Activated naive CD4-positive, alpha-beta T cell treated with anti-CD3 and anti-CD28 coated beads for 36 hours (primary cell): ENCODE measurements around the gene LMF1. TPM values are rescaled to one million over a fixed set of nuclear protein-coding genes. Genes with fewer than 3 reads are reported as not detected.

Experiments used
- CTCF ChIA-PET: fragments of 350-600 bp; sonication (Branson Sonifier 250); formaldehyde crosslinking; loops from one replicate; lab custom pipeline; 2021; ENCODE audit warnings: antibody characterized with exemption; lab: Charles Lee
- DNase-seq: peaks from one replicate; pipeline ENCODE4 v3.0.0-alpha.2; 2020
- H3K27ac Mint-ChIP-seq: one replicate; pipeline ENCODE4 v1.8.0; 2021; ENCODE audit warnings: mild to moderate bottlenecking, mixed read lengths
- H3K27me3 Mint-ChIP-seq: one replicate; pipeline ENCODE4 v1.8.0; 2021; ENCODE audit warnings: low read depth, mixed read lengths
- H3K36me3 Mint-ChIP-seq: one replicate; pipeline ENCODE4 v1.8.0; 2021; ENCODE audit warnings: low read depth, mixed read lengths
- H3K4me1 Mint-ChIP-seq: one replicate; pipeline ENCODE4 v1.8.0; 2021; ENCODE audit warnings: low read depth, mixed read lengths
- H3K4me3 Mint-ChIP-seq: one replicate; pipeline ENCODE4 v1.8.0; 2021; ENCODE audit warnings: mild to moderate bottlenecking, moderate library complexity, mixed read lengths
- H3K9me3 Mint-ChIP-seq: one replicate; pipeline ENCODE4 v1.8.0; 2021; ENCODE audit warnings: mixed read lengths
- intact Hi-C: fragments of 100-400 bp; cut with micrococcal nuclease; formaldehyde crosslinking; loops from one replicate; pipeline ENCODE4 v1.15.1; 2023
- total RNA-seq, 2 experiments: library from RNA; stranded (reverse); gene quantifications; one replicate each; pipeline ENCODE4 v1.2.3, GENCODE V29; 2021

The LMF1 gene
- total RNA-seq, 2 experiments from 2014 or later: 11.5 to 12.3 TPM

DNA sequence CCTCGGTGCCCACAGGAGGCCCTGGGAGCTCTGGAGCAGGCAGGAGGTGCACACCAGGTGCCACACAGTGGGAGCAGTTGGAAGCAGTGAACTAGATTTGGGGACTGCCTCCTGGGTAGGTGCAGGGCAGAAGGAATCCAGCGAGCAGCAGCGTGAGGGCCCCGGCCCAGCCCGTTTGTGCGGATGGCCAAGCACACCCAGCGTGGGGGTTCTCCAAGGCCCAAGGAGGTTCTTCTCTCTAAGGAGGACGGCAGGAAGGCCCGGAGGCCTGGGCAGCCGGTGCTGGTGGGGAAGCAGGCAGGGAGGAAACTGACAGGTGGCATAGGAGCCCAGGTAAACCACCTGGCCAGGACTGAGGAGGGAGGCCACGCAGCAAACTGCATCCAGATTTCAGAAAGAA, 27.8 kb upstream of the LMF1 start:
- no peak for DNase-seq
- CTCF ChIA-PET: no interaction called here
- Mint-ChIP-seq H3K9me3 (peaks cover 1% of the 10 kb centered on the region), H3K27me3 (no peaks in the 10 kb centered on the region), H3K36me3 (no peaks in the 10 kb centered on the region), H3K4me1 (peaks cover 52% of the 10 kb centered on the region), H3K27ac (no peak overlapping the region), H3K4me3 (no peak overlapping the region)
- intact Hi-C loops: no loop called here

DNA sequence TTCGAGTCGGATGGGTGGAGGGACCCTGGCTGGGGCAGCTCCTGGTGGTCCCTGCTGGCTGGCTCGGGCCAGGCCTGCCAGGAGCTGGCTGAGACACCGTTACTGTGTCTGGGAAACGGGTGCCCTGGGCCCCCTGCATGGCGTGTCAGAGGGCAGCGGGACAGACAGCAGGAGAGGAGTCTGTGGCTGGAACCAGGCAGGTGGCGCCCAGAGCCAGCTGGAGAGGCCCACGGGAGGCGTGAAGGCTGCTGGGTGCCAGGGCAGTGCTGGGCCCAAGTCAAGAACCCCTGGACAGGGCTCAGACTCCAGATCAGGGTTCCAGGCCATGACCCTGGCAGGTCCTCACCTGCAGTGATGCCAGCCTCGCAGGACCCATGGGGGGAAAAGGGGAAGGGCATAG, 27.4 kb upstream of the LMF1 start:
- H3K27ac Mint-ChIP-seq: no peak overlapping the region

DNA sequence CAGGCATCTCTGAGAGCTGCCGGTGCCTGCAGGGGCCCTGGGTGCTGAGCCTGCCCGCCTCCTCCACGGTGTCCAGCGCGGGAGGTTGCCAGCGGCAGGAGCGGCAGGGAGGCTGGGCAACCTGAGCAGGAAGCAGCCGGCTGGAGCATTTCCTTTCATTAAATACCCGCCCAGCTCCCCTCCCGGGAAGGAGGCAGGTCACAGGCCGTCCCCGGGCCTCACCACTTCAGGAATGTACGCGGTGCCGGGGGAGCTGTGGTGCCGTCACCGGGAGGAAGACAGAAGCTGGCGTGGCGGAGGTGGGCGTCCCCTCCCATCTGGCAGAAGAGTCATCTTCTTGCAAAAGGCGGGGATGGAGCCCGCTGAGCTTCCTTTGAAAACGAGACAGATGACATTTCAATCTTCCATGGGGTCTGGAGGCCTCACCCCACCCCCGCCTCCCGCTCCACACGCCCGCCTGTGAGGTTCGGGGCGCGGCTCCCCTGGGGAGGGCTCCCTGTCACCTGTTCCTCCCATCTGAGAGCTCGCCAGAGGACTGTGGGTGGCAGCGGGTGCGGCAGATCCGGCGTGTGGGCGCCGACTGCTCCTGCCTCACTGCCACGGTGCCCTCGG, 26.8 kb upstream of the LMF1 start:
- peaks cover 42% of the 10 kb centered on the region for H3K4me1 Mint-ChIP-seq
- CTCF ChIA-PET: interaction anchor here (0.7 kb wide), 1 partner anchor 53 kb away, joined by 3 read pairs; no protein-coding TSS in a partner anchor
- intact Hi-C loops: loop anchor here (1.0 kb wide), 1 partner anchor 58 kb away; no protein-coding TSS in a partner anchor
- no peak overlapping the region for H3K27ac Mint-ChIP-seq
- H3K4me3 Mint-ChIP-seq: peak overlapping the region; percentile 47
- peak; percentile 87 for DNase-seq
- no peaks in the 10 kb centered on the region for H3K27me3 Mint-ChIP-seq
- H3K9me3 Mint-ChIP-seq: peaks cover 1% of the 10 kb centered on the region
- no peaks in the 10 kb centered on the region for H3K36me3 Mint-ChIP-seq

More for the DNA sequence above, 27.4 kb upstream of the LMF1 start:
- no peaks in the 10 kb centered on the region for H3K27me3 Mint-ChIP-seq
- peaks cover 48% of the 10 kb centered on the region for H3K4me1 Mint-ChIP-seq
- H3K9me3 Mint-ChIP-seq: peaks cover 1% of the 10 kb centered on the region
- H3K4me3 Mint-ChIP-seq: no peak overlapping the region
- peak; percentile 39 for DNase-seq
- CTCF ChIA-PET: no interaction called here
- intact Hi-C loops: no loop called here
- H3K36me3 Mint-ChIP-seq: no peaks in the 10 kb centered on the region

DNA sequence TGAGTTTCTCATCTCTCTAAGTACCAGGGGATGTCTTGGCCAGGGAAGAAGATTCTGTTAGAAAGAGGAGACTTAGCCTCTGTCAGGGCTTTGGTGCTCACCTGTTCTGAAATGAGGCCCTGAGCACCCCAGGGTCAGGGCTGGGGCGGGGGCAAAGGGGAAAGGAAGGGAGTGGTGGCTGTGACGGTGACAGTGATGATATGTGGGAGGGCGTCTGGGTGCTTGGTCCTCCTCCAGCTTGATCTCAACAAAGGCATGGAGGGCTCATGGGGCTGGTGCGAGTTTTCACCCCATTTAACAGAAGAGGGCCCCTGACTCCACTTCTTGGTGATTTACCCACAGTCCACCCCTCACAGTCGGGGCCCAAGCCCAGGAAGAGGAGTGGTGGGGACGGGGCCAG, 25.9 kb upstream of the LMF1 start:
- CTCF ChIA-PET: no interaction called here
- Mint-ChIP-seq H3K27ac (peak overlapping the region; percentile 57), H3K36me3 (no peaks in the 10 kb centered on the region), H3K4me1 (peaks cover 36% of the 10 kb centered on the region), H3K4me3 (no peak overlapping the region), H3K9me3 (peaks cover 1% of the 10 kb centered on the region), H3K27me3 (no peaks in the 10 kb centered on the region)
- peak; percentile 32 for DNase-seq
- intact Hi-C loops: loop anchor here (1.0 kb wide), 1 partner anchor 59 kb away; no protein-coding TSS in a partner anchor

DNA sequence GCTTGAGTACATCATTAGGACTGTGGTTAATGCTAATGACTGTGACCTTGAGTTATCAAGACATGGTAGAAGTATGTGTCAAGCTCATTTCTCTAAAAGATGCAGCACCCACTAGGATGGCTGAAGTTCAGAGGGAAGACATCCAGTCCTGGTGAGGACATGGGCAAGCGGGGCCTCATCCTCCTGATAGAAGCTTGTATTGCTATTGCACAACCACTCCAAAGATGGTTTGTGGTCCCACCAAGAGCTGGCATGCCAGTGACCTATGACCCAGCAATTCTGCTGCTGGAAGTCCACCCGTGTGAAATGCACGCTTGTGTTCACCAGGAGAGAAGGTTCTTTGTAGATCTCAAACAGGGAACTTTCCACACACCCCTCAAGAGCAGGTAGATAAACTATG, 25.0 kb upstream of the LMF1 start:
- DNase-seq: no peak
- no peaks in the 10 kb centered on the region for H3K36me3 Mint-ChIP-seq
- CTCF ChIA-PET: interaction anchor here (1.0 kb wide), 1 partner anchor 14 kb away, joined by 3 read pairs; the partner anchor contains the start of gene SOX8
- intact Hi-C loops: no loop called here
- no peaks in the 10 kb centered on the region for H3K9me3 Mint-ChIP-seq
- no peak overlapping the region for H3K27ac Mint-ChIP-seq
- no peak overlapping the region for H3K4me3 Mint-ChIP-seq
- H3K27me3 Mint-ChIP-seq: no peaks in the 10 kb centered on the region
- peaks cover 32% of the 10 kb centered on the region for H3K4me1 Mint-ChIP-seq

DNA sequence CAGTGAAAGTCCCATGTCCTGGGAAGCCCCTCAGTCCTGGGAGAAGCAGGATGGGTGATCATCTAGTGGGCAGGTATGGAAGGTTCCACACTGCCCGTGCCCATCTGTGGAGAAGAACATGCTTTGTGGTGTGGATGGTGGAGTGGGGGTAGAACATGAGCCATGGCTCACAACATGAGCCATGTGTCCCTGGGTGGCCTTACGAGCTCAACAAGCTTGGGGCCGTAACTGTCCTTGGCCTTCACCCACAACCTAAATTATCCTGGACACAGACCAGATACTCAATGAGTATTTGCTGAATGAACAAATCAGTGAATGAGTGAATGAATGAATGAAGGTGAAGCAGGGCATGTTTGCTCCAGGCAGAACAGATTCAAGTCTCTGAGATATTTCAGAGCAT, 24.3 kb upstream of the LMF1 start:
- Mint-ChIP-seq H3K27me3 (no peaks in the 10 kb centered on the region), H3K9me3 (no peaks in the 10 kb centered on the region), H3K4me3 (no peak overlapping the region), H3K27ac (no peak overlapping the region), H3K4me1 (peaks cover 32% of the 10 kb centered on the region), H3K36me3 (no peaks in the 10 kb centered on the region)
- intact Hi-C loops: no loop called here
- DNase-seq: no peak
- CTCF ChIA-PET: no interaction called here

DNA sequence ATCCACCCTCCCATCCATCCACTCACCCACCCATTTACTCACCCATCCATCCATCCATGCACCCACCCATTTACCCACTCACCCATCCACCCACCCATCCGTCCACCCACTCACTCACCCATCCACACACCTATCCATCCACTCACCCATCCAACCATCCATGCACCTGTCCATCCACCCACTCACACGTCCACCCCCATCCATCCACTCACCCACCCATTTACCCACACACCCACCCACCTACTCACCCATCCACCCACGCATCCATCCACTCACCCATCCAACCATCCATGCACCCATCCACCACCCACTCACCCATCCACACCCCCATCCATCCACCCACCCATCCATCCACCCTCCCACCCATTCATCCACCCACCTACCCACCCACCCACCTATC, 22.9 kb upstream of the LMF1 start:
- H3K4me1 Mint-ChIP-seq: peaks cover 24% of the 10 kb centered on the region
- CTCF ChIA-PET: no interaction called here
- no peaks in the 10 kb centered on the region for H3K9me3 Mint-ChIP-seq
- H3K4me3 Mint-ChIP-seq: no peak overlapping the region
- H3K27me3 Mint-ChIP-seq: no peaks in the 10 kb centered on the region
- DNase-seq: no peak
- no peaks in the 10 kb centered on the region for H3K36me3 Mint-ChIP-seq
- intact Hi-C loops: no loop called here
- no peak overlapping the region for H3K27ac Mint-ChIP-seq

DNA sequence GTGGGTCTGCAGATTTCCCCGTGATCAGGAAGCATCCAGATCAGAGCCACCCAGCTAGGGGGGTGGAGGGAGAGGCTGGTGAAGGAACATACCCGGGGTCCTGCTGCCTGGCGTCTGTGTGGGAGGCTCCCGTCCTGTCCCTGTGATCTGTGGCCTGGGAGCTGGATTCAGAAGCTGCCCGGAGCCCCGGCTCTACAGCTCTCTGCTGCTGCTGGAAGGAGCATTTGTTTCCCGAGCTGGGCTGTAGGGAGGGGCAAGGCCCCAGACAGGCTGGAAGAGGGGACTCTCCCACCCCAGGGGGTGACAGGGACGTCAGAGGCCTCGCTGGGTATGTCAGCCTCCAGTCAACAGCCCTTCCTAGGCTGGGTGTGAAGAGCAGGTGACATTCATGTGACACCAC, 21.0 kb upstream of the LMF1 start:
- H3K36me3 Mint-ChIP-seq: no peaks in the 10 kb centered on the region
- H3K27ac Mint-ChIP-seq: no peak overlapping the region
- no peaks in the 10 kb centered on the region for H3K27me3 Mint-ChIP-seq
- CTCF ChIA-PET: no interaction called here
- peaks cover 8% of the 10 kb centered on the region for H3K4me1 Mint-ChIP-seq
- H3K4me3 Mint-ChIP-seq: no peak overlapping the region
- DNase-seq: no peak
- no peaks in the 10 kb centered on the region for H3K9me3 Mint-ChIP-seq
- intact Hi-C loops: no loop called here

DNA sequence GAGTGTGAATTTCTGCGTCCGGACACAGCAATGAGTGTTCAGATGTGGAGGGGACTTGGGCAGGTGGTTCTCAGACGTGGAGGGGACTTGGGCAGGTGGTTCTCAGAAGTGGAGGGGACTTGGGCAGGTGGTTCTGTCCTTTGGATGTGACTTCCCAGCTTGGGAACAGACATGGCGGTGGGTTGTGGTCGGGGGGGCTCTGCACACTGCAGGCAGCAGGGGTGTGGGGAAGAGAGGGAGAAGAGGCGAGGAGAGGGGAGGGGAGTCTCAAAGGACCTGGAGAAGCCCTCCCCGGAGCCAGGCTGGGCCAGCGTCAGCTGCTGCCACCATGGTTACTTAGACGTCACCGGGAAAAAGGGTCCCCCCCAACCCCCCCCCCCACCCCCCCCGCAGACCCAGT, 20.6 kb upstream of the LMF1 start:
- Mint-ChIP-seq H3K27ac (no peak overlapping the region), H3K36me3 (no peaks in the 10 kb centered on the region), H3K4me3 (no peak overlapping the region), H3K27me3 (no peaks in the 10 kb centered on the region), H3K4me1 (peaks cover 5% of the 10 kb centered on the region), H3K9me3 (no peaks in the 10 kb centered on the region)
- no peak for DNase-seq
- CTCF ChIA-PET: no interaction called here
- intact Hi-C loops: no loop called here

DNA sequence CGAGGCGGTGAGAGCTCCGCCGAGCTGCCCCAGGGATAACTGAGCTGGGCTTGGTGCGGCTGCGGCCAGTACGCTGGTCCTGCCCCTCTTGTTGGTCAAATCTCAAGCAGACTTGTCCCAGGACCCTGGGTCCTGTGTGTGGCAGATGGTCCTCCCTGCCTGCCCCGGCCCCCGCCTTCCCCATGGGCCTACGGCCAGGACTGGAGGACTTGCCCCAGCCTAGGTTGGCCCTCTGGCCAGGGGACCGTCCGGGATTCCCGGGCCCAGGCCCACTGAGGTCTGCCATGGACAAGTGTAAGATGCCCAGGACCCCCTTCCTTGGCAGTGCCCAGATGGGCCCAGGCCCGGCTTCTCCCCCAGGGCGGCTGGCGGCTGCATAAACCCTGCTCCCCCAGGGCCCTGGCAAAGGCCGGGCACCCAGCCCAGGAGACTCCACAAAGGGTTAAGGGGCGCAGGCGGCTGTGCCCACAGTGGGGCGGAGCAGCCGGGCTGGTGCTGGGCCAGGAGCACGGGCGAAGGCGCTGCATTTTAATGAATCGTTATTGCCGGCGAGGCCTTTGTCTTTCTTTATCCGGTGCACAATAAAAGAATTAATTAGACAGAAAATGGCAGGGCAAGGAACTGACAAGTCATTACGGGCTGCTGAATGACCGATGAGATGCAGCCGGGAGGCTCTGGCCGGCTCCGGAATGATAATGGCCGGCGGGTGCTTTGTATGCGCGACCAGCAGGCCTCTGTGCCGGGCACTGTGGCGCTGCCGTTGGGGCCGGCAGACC, 19.9 kb upstream of the LMF1 start:
- H3K27ac Mint-ChIP-seq: no peak overlapping the region
- no peak overlapping the region for H3K4me3 Mint-ChIP-seq
- no peaks in the 10 kb centered on the region for H3K36me3 Mint-ChIP-seq
- no peaks in the 10 kb centered on the region for H3K27me3 Mint-ChIP-seq
- DNase-seq: no peak
- CTCF ChIA-PET: no interaction called here
- peaks cover 7% of the 10 kb centered on the region for H3K4me1 Mint-ChIP-seq
- no peaks in the 10 kb centered on the region for H3K9me3 Mint-ChIP-seq
- intact Hi-C loops: no loop called here

DNA sequence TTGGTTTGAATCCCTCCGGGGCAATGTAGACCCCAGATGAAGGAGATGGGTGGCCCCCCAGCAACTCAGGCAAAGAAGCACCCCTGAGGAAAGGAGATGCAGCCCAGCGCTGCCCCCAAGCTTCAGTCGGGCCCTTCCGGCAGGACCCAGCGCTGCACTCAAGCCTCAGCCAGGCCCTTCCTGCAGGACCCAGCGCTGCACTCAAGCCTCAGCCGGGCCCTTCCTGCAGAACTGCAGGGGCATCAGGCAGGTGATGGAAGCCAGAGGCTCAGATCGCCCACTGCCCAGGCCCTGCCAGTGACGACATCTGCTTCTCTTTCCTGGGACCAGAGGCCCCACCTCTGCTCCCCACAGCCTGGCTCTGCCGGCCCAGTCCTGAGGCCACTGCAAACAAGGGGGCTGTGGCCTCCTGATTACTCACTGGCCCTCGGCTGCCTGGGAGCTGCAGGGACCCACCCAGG, 18.6 kb upstream of the LMF1 start:
- Mint-ChIP-seq H3K27ac (no peak overlapping the region), H3K36me3 (no peaks in the 10 kb centered on the region), H3K27me3 (no peaks in the 10 kb centered on the region), H3K9me3 (no peaks in the 10 kb centered on the region), H3K4me3 (no peak overlapping the region), H3K4me1 (peaks cover 7% of the 10 kb centered on the region)
- no peak for DNase-seq
- CTCF ChIA-PET: no interaction called here
- intact Hi-C loops: no loop called here

DNA sequence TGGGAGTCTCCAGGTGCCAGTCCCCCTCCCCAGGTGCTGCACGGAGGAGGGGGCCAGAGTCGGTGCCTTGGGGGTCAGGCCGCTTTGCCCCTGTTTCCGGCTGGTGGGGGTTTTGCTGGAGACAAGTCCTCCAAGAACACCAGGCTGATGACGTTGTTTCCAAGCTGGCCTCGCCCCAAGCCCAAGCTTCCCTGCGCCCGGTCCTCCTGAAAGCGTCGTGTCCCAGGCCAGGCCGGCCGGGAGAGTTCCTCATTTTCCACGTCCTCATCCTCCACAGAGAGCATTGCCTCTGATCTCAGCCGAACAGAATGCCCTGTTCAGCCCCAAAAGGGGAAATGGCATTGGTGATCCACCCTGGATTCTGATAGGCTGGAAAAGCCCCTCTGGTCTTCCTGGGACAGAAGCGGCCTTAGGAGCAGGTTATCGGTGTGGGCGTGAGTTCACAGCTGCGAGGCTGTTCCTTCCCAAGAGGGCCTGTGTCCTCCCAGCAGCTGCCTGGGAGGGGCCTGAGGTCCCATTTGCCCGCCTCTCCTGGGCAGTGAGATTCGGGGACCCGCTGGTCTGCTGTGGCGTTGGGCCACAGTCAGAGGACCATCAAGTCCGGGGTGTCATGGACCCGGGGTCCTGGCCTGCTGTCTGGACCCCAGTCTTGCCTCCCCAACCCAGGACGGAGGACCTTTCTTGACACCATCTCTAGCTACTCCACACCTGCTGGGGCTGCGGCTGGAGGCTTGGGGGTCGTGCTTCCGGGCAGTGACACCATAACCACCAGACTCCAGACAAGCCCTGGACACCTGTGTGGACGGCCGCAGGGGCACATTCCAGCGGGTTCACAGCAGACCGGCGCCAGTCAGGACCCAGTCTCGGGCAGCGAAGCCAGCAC, 17.9 kb upstream of the LMF1 start:
- H3K36me3 Mint-ChIP-seq: no peaks in the 10 kb centered on the region
- H3K27me3 Mint-ChIP-seq: no peaks in the 10 kb centered on the region
- H3K4me3 Mint-ChIP-seq: no peak overlapping the region
- H3K4me1 Mint-ChIP-seq: peaks cover 7% of the 10 kb centered on the region
- intact Hi-C loops: no loop called here
- H3K27ac Mint-ChIP-seq: no peak overlapping the region
- H3K9me3 Mint-ChIP-seq: no peaks in the 10 kb centered on the region
- CTCF ChIA-PET: no interaction called here
- DNase-seq: no peak
